MCF 10A (cell line): ENCODE results near the gene RNF144B. TPM values are rescaled to one million over a fixed set of nuclear protein-coding genes. Genes with fewer than 3 reads are reported as not detected.
A peak's percentile ranks its signal among the peaks of the same experiment; 100 is the strongest.
"Not testable (repeated sequence)": the region's sequence is repeated elsewhere in the genome, so short reads cannot be mapped to it uniquely, and the experiment has no call there.

Source experiments
- BruUV-seq: library from RNA; stranded (reverse); fragments of 400-500 nt; replicated peaks from 2 replicates; lab custom pipeline; 2021; lab: Mats Ljungman, UMichigan
- CTCF ChIA-PET: fragments of 300-600 bp; sonication (Branson Sonifier 250); formaldehyde crosslinking; extraction: SDS; loops from one replicate; lab custom pipeline; 2021; ENCODE audit warnings: antibody characterized with exemption, inconsistent platforms; lab: Yijun Ruan, JAX
- POLR2A ChIA-PET: fragments of 300-600, 350-650 bp; sonication (Branson Sonifier 250); formaldehyde crosslinking; extraction: SDS; loops from one replicate; lab custom pipeline; 2020; ENCODE audit warnings: antibody characterized with exemption, inconsistent platforms; lab: Yijun Ruan, JAX
- DNase-seq: peaks from one replicate; pipeline ENCODE4 v3.0.0-alpha.2; 2018; ENCODE audit not compliant: unreplicated experiment
- H3K27ac Mint-ChIP-seq: one replicate; pipeline ENCODE4 v1.8.0; 2022; ENCODE audit warnings: mild to moderate bottlenecking, low read depth, mixed read lengths; ENCODE audit not compliant: unreplicated experiment
- H3K27me3 Mint-ChIP-seq: one replicate; pipeline ENCODE4 v1.8.0; 2022; ENCODE audit warnings: mixed read lengths; ENCODE audit not compliant: insufficient read depth, unreplicated experiment
- H3K36me3 Mint-ChIP-seq: one replicate; pipeline ENCODE4 v1.8.0; 2022; ENCODE audit warnings: mild to moderate bottlenecking, moderate library complexity, mixed read lengths; ENCODE audit not compliant: insufficient read depth, unreplicated experiment
- H3K4me1 Mint-ChIP-seq: one replicate; pipeline ENCODE4 v1.8.0; 2022; ENCODE audit warnings: mixed read lengths; ENCODE audit not compliant: insufficient read depth, unreplicated experiment
- H3K4me3 Mint-ChIP-seq: one replicate; pipeline ENCODE4 v1.8.0; 2022; ENCODE audit warnings: mild to moderate bottlenecking, moderate library complexity, mixed read lengths; ENCODE audit not compliant: unreplicated experiment
- H3K9me3 Mint-ChIP-seq: one replicate; pipeline ENCODE4 v1.8.0; 2022; ENCODE audit warnings: mixed read lengths; ENCODE audit not compliant: unreplicated experiment
- CTCF ChIP-seq: fragments of 200-600 bp; IDR thresholded peaks from one replicate; pipeline ENCODE4 v1.8.0; 2022; ENCODE audit warnings: antibody characterized with exemption, mild to moderate bottlenecking; ENCODE audit not compliant: unreplicated experiment
- intact Hi-C: fragments of 100-400 bp; cut with micrococcal nuclease; formaldehyde crosslinking; loops from 2 replicates; pipeline ENCODE4 v1.14.1; 2022
- total RNA-seq: library from RNA; stranded (reverse); gene quantifications from 2 replicates; pipeline ENCODE4 v1.2.3, GENCODE V29; 2022

Gene RNF144B
- total RNA-seq, 1 experiment from 2014 or later, result 57.9 TPM

- POLR2A ChIA-PET, result interaction anchor here (1.1 to 5.6 kb wide), 6 partner anchors 10 to 47 kb away, joined by 3 to 72 read pairs (median 4); partner anchors contain the start of gene RNF144B
- H3K4me1 Mint-ChIP-seq, result peaks cover 16% of the 10 kb centered on the region
- no peak overlapping the region for H3K27ac Mint-ChIP-seq
- BruUV-seq, result no TSS peak
- CTCF ChIA-PET, result interaction anchor here (0.7 to 1.6 kb wide), 4 partner anchors 26 to 1058 kb away, joined by 3 to 6 read pairs (median 4); no protein-coding TSS in a partner anchor
- no peaks in the 10 kb centered on the region for H3K36me3 Mint-ChIP-seq
- no peak overlapping the region for H3K4me3 Mint-ChIP-seq
- no peak for DNase-seq
- TF ChIP-seq CTCF, result no peak
- H3K9me3 Mint-ChIP-seq, result peaks cover 16% of the 10 kb centered on the region
- intact Hi-C loops, result no loop called here
- H3K27me3 Mint-ChIP-seq, result no peaks in the 10 kb centered on the region
Measured at GRCh38 chr6:18360188-18360587, 27.0 kb upstream of the RNF144B start.

- TF ChIP-seq CTCF, result no peak
- Mint-ChIP-seq H3K9me3 (peaks cover 8% of the 10 kb centered on the region), H3K36me3 (no peaks in the 10 kb centered on the region), H3K4me3 (no peak overlapping the region), H3K27ac (peak overlapping the region; percentile 77), H3K27me3 (no peaks in the 10 kb centered on the region), H3K4me1 (peaks cover 16% of the 10 kb centered on the region)
- BruUV-seq, result no TSS peak
- ChIA-PET CTCF (interaction anchor here (0.8 to 1.0 kb wide), 3 partner anchors 9 to 29 kb away, joined by 3 read pairs; no protein-coding TSS in a partner anchor), POLR2A (interaction anchor here (0.7 to 5.6 kb wide), 8 partner anchors 9 to 26 kb away, joined by 3 to 72 read pairs (median 6); partner anchors contain the start of gene RNF144B)
- intact Hi-C loops, result no loop called here
- peak; percentile 56 for DNase-seq
Measured at GRCh38 chr6:18362058-18362561, 25.0 kb upstream of the RNF144B start.

- Mint-ChIP-seq H3K27me3 (no peaks in the 10 kb centered on the region), H3K36me3 (no peaks in the 10 kb centered on the region), H3K4me1 (peaks cover 16% of the 10 kb centered on the region), H3K4me3 (no peak overlapping the region), H3K27ac (no peak overlapping the region), H3K9me3 (no peaks in the 10 kb centered on the region)
- ChIA-PET POLR2A (interaction anchor here (1.0 to 1.6 kb wide), 4 partner anchors 15 to 138 kb away, joined by 3 to 6 read pairs (median 4); no protein-coding TSS in a partner anchor), CTCF (interaction anchor here (0.6 kb wide), 1 partner anchor 13 kb away, joined by 4 read pairs; no protein-coding TSS in a partner anchor)
- TF ChIP-seq CTCF, result no peak
- intact Hi-C loops, result no loop called here
- BruUV-seq, result no TSS peak
- no peak for DNase-seq
Measured at GRCh38 chr6:18363746-18364145, 23.4 kb upstream of the RNF144B start.

GRCh38 chr6:18364561-18364960 lies 22.6 kb upstream of the RNF144B start:
- BruUV-seq, DNase-seq, H3K27ac Mint-ChIP-seq, H3K36me3 Mint-ChIP-seq, H3K27me3 Mint-ChIP-seq, intact Hi-C loops, H3K9me3 Mint-ChIP-seq, H3K4me3 Mint-ChIP-seq: not testable (repeated sequence)
- H3K4me1 Mint-ChIP-seq, result peaks cover 16% of the 10 kb centered on the region
- POLR2A ChIA-PET, result interaction anchor here (0.7 to 1.6 kb wide), 3 partner anchors 21 to 137 kb away, joined by 3 to 4 read pairs (median 3); no protein-coding TSS in a partner anchor
- CTCF ChIA-PET, result interaction anchor here (0.6 to 0.7 kb wide), 2 partner anchors 13 to 41 kb away, joined by 3 to 4 read pairs; no protein-coding TSS in a partner anchor
